LNCAP (cell line): ENCODE measurements around the gene CASKIN2.

Experiments used
- CTCF ChIP-seq: fragments of 450-650 bp; IDR thresholded peaks from 2 replicates; pipeline ENCODE4 v1.5.1; 2017; ENCODE audit warnings: mild to moderate bottlenecking

The CASKIN2 gene

GRCh38 chr17:75550139-75550465 is 34.8 kb upstream of the CASKIN2 start:
- TF ChIP-seq CTCF, result no peak

GRCh38 chr17:75549246-75550138 is 34.2 kb upstream of the CASKIN2 start:
- TF ChIP-seq CTCF, result no peak

DNA sequence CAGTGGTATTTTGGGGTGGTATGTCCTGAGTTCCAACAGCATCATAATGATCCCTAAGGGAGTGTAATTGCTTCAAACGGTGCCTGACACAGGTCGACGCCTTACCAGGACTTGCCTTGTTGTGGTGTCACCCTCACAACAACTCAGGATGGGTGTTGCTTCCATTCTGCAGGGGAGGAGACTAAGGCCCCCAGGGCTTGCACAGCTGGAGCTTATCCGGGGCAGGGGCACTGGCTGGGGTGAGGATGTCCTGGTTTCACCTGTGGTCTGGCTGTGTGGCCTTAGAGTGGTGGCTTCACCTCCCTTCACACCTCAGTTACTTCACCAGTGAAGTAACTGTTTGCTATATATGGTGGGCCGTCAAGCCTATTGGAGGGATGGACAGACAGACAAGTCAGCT is 33.5 kb upstream of the CASKIN2 start:
- TF ChIP-seq CTCF, result no peak

DNA sequence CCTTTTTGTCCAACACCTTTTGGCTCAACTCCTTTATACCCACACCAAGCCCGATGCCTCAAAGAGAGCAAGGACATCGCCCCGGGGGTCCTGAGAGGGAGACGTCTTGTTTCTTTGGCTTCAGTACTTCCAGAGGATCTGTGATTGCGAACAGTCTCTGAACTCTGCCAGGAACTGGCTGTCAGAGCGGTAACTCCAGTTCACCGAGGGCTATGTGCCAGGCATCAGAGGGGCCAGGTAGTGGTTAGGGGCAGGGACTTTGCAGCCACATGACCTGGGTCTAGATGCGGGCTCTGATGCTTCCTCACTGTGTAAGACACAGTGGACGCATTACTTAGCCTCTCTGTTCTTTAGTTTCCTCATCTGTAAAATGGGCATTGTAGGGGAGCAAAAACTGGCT is 31.8 kb upstream of the CASKIN2 start:
- TF ChIP-seq CTCF, result no peak

GRCh38 chr17:75546181-75546580 is 30.8 kb upstream of the CASKIN2 start:
- no peak for TF ChIP-seq CTCF

DNA sequence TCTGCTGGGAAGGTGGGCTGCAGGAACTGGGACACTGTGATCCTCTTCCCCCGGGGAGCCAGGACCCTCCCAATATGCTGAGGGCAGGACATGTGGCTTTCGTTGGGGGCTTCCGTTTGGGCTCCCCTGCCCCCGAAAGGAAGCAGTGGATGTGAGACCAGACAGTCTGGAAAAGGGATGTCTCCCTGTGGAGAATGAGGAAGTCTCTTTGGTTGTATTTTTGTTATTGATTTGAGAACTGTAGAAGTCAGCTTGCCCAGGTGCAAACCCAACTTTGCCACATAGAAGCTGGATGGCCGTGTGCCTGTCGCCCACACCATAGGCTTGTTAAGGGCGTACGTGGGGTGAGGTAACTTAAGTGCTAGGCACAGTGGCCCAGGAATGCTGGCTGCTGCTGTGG is 28.9 kb upstream of the CASKIN2 start:
- no peak for TF ChIP-seq CTCF

DNA sequence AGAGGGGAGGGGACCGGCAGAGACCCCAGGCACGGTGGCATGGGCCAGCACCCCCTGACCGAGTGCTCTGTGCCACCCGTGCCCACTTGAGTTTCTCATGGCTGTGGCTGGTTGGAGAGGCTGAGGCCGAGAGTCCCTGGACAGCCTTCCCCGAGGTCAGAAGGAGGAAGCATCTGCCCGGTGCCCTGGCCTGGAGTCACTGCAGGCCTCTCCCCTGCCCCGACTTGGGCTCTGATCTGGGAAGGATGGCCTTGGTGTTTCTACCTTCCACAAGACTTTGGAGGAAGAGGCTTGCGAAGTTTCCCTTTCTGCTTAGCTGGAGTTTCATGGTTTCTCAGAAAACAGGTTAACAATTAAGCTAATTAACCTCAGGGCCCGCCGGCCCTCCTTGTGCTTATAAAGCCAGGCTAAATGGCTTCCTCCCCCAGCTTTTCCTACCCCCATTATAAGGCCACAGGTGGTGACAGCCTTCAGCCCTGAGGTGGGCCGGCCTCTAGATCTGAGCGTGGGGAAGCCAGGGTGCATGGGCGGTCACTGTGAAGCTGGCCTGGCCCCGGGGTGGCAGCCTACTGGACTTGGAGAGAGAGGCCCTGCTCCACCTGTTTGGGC is 27.5 kb upstream of the CASKIN2 start:
- TF ChIP-seq CTCF, result no peak
